IMR-90 (cell line): Measurements from ENCODE around the gene KRI1. TPM values are rescaled to one million over a fixed set of nuclear protein-coding genes. Genes with fewer than 3 reads are reported as not detected.

Experiments
- ATAC-seq: fragments of 200-7000 bp; cut with Tn5 transposase; 2 replicates; pipeline ENCODE4 v1.9.1; 2020; ENCODE audit warnings: low read depth, mild to moderate bottlenecking, moderate library complexity
- BruUV-seq: library from RNA; stranded (reverse); fragments of 400-500 nt; replicated peaks from 2 replicates; lab custom pipeline; 2021; lab: Mats Ljungman, UMichigan
- CTCF ChIA-PET: fragments of 300-600 bp; formaldehyde crosslinking; extraction: SDS; loops from one replicate; lab custom pipeline; 2021; ENCODE audit warnings: antibody characterized with exemption; lab: Yijun Ruan, JAX
- POLR2A ChIA-PET: fragments of 300-600 bp; sonication (Branson Sonifier 250); formaldehyde crosslinking; loops from one replicate; lab custom pipeline; 2022; ENCODE audit warnings: antibody characterized with exemption; ENCODE audit not compliant: unreplicated experiment; lab: Charles Lee
- DNase-seq: peaks from one replicate; pipeline ENCODE4 v3.0.0; 2013
- H2AFZ ChIP-seq: replicated peaks from 2 replicates; pipeline ENCODE3; 2013; ENCODE audit warnings: low read length, mild to moderate bottlenecking; ENCODE audit not compliant: poor library complexity
- H2AK5ac ChIP-seq: 2 replicates; pipeline ENCODE4 v1.6.1; 2013; ENCODE audit warnings: low read depth, low read length, inconsistent platforms
- H2AK9ac ChIP-seq: replicated peaks from 2 replicates; pipeline ENCODE3; 2013; ENCODE audit warnings: mild to moderate bottlenecking, low read depth, low read length, moderate library complexity; ENCODE audit not compliant: poor library complexity
- H2BK120ac ChIP-seq: 2 replicates; pipeline ENCODE4 v1.6.1; 2013; ENCODE audit warnings: low read depth, low read length, inconsistent platforms
- H2BK15ac ChIP-seq: 3 replicates; pipeline ENCODE4 v1.6.1; 2013; ENCODE audit warnings: low read depth, low read length, inconsistent platforms
- H2BK20ac ChIP-seq: 2 replicates; pipeline ENCODE4 v1.6.1; 2013; ENCODE audit warnings: low read depth, mild to moderate bottlenecking, inconsistent platforms, low read length, moderate library complexity
- H2BK5ac ChIP-seq: 2 replicates; pipeline ENCODE4 v1.6.1; 2013; ENCODE audit warnings: mild to moderate bottlenecking, low read depth, low read length, inconsistent platforms; ENCODE audit not compliant: poor library complexity, severe bottlenecking
- H3K14ac ChIP-seq: replicated peaks from 2 replicates; pipeline ENCODE4 v1.6.1; 2013; ENCODE audit warnings: low read depth, low read length, inconsistent platforms
- H3K18ac ChIP-seq: 2 replicates; pipeline ENCODE4 v1.6.1; 2013; ENCODE audit warnings: low read depth, low read length, control low read depth
- H3K23ac ChIP-seq: 2 replicates; pipeline ENCODE4 v1.6.1; 2013; ENCODE audit warnings: low read depth, low read length, inconsistent platforms
- H3K27ac ChIP-seq: 2 replicates; pipeline ENCODE4 v1.5.1; 2013; ENCODE audit warnings: mild to moderate bottlenecking, control low read depth, low read length; ENCODE audit not compliant: insufficient read depth
- H3K27me3 ChIP-seq: 2 replicates; pipeline ENCODE4 v1.6.1; 2013; ENCODE audit warnings: low read length; ENCODE audit not compliant: control insufficient read depth, insufficient read depth
- H3K36me3 ChIP-seq: 2 replicates; pipeline ENCODE4 v1.6.1; 2013; ENCODE audit warnings: low read length, mixed read lengths; ENCODE audit not compliant: control insufficient read depth, insufficient read depth
- H3K4ac ChIP-seq: 2 replicates; pipeline ENCODE4 v1.6.1; 2013; ENCODE audit warnings: low read depth, low read length, inconsistent platforms
- H3K4me1 ChIP-seq: 2 replicates; pipeline ENCODE4 v1.6.1; 2013; ENCODE audit warnings: low read length, mixed read lengths; ENCODE audit not compliant: control insufficient read depth, insufficient read depth
- H3K4me2 ChIP-seq: 2 replicates; pipeline ENCODE4 v1.6.1; 2013; ENCODE audit warnings: low read depth, mild to moderate bottlenecking, control low read depth, low read length, moderate library complexity
- H3K4me3 ChIP-seq: 2 replicates; pipeline ENCODE4 v1.5.1; 2013; ENCODE audit warnings: low read depth, mild to moderate bottlenecking, control low read depth, low read length, moderate library complexity; ENCODE audit not compliant: insufficient read depth
- H3K56ac ChIP-seq: 2 replicates; pipeline ENCODE4 v1.6.1; 2013; ENCODE audit warnings: low read length, inconsistent platforms; ENCODE audit not compliant: insufficient read depth; ENCODE audit errors: extremely low read depth
- H3K79me1 ChIP-seq, 2 experiments: 2 replicates each; pipeline ENCODE4 v1.6.1; 2013; ENCODE audit warnings: low read length in 2 of 2, inconsistent platforms in 1 of 2, low read depth in 1 of 2
- H3K9ac ChIP-seq: 2 replicates; pipeline ENCODE4 v1.6.1; 2013; ENCODE audit warnings: low read depth, low read length, control low read depth
- H3K9me1 ChIP-seq: 2 replicates; pipeline ENCODE4 v1.6.1; 2013; ENCODE audit warnings: low read length, inconsistent platforms; ENCODE audit not compliant: insufficient read depth
- H3K9me3 ChIP-seq: 2 replicates; pipeline ENCODE4 v1.6.1; 2013; ENCODE audit warnings: low read length; ENCODE audit not compliant: control insufficient read depth, insufficient read depth
- H4K20me1 ChIP-seq: 2 replicates; pipeline ENCODE4 v1.6.1; 2013; ENCODE audit warnings: low read length, inconsistent platforms; ENCODE audit not compliant: insufficient read depth
- H4K5ac ChIP-seq: 2 replicates; pipeline ENCODE4 v1.6.1; 2013; ENCODE audit warnings: mild to moderate bottlenecking, low read depth, low read length, control low read depth
- H4K8ac ChIP-seq, 2 experiments: 2 replicates each; pipeline ENCODE4 v1.6.1; 2013; ENCODE audit warnings: low read depth in 2 of 2, low read length in 2 of 2, control low read depth in 1 of 2, inconsistent platforms in 1 of 2
- H4K91ac ChIP-seq: 2 replicates; pipeline ENCODE4 v1.6.1; 2013; ENCODE audit warnings: low read depth, low read length, inconsistent platforms; ENCODE audit not compliant: insufficient read depth
- BHLHE40 ChIP-seq: fragments of 150-350 bp; IDR thresholded peaks from 2 replicates; pipeline ENCODE4 v1.6.1; 2016; ENCODE audit warnings: mild to moderate bottlenecking, low read depth, low read length
- WGBS, 2 experiments: methylation state at CpG; one replicate each; pipeline versions ENCODE4 v1.1.5 to v1.1.7; 2013; ENCODE audit warnings: missing lambda C conversion rate in 2 of 2; ENCODE audit not compliant: insufficient read length in 1 of 2; ENCODE audit errors: extremely low coverage in 2 of 2; 5-methylcytosine and 5-hydroxymethylcytosine counted together
- dilution Hi-C: fragments of 300-500 bp; cut with HindIII; formaldehyde crosslinking; loops from one replicate; pipeline ENCODE4 v1.14.3; 2018; ENCODE audit warnings: low sequenced_read_pairs; ENCODE audit not compliant: unreplicated experiment
- in situ Hi-C: fragments of 300-500 bp; cut with MboI; formaldehyde crosslinking; loops from 3 replicates; pipeline ENCODE4 v1.14.3; 2019; ENCODE audit warnings: low sequenced_read_pairs, inconsistent platforms, mixed read lengths
- intact Hi-C: fragments of 100-400 bp; cut with micrococcal nuclease; formaldehyde crosslinking; loops from 2 replicates; pipeline ENCODE4 v1.10.0; 2022
- polyA plus RNA-seq, 3 experiments: library from polyadenylated mRNA; depleted of rRNA; stranded (reverse); fragments of >200 nt; gene quantifications; 2 replicates each; pipeline ENCODE4 v1.2.3, GENCODE V29; 2012; ENCODE audit warnings: low replicate concordance in 1 of 3
- total RNA-seq: library from RNA; depleted of rRNA; stranded (reverse); fragments of >200 nt; gene quantifications from 2 replicates; pipeline ENCODE4 v1.2.3, GENCODE V29; 2012
- TF ChIP-seq, protein P1 (sequence below): conservative IDR thresholded peaks from 2 replicates; pipeline ENCODE4 v1.5.1; 2012; ENCODE audit warnings: mild to moderate bottlenecking, low read depth, low read length, improper control_type of control experiment
- TF ChIP-seq, protein P2 (sequence below): fragments of 150-350 bp; IDR thresholded peaks from 2 replicates; pipeline ENCODE4 v1.6.1; 2017; ENCODE audit warnings: mild to moderate bottlenecking, antibody characterized with exemption, low read length, low read depth

Gene KRI1
- total and polyA plus RNA-seq, 2 of the 4 experiments (the other 2 are of a cell fraction), result 5.7 to 13.3 TPM

DNA sequence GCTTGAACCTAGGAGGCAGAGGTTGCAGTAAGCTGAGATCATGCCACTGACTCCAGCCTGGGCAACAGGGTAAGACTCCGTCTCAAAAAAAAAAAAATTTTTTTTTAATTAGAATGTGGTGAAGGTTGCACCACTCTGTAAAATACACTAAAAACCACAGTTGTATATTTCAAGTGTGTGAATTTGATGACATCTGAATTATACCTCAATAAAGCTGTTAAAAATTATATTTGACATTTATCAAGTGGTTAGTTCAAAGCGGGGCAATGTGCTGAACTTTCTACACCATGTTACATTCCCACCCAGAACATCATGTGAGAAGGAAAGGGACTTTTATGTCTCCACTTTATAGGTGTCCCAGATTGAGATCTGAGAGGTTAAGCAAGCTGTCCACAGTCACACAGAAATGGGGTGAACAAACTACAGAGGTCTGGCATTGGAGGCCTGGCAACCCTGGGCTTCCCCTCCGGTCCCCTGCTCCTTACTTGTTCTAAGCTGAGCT lies 42.6 kb downstream of the KRI1 start:
- H3K9ac ChIP-seq, result no peak overlapping the region
- H3K23ac ChIP-seq, result no peak overlapping the region; the same call in 1 of the 2 replicates
- no peak overlapping the region for H4K8ac ChIP-seq
- H3K4me3 ChIP-seq, result no peak overlapping the region
- H2AFZ ChIP-seq, result peak overlapping the region; percentile 19
- no peaks in the 10 kb centered on the region for H3K79me1 ChIP-seq
- BruUV-seq, result no TSS peak
- in situ Hi-C loops (no loop called here), dilution Hi-C loops (no loop called here), intact Hi-C loops (no loop called here)
- no peak overlapping the region for H4K5ac ChIP-seq
- no peaks in the 10 kb centered on the region for H3K9me3 ChIP-seq
- no peak overlapping the region for H2BK5ac ChIP-seq
- DNase-seq (no peak), ATAC-seq (no peak)
- no peak overlapping the region for H3K56ac ChIP-seq
- no peaks in the 10 kb centered on the region for H3K9me1 ChIP-seq
- H3K14ac ChIP-seq, result no peak overlapping the region
- ChIA-PET CTCF (interaction anchor here (0.9 kb wide), 1 partner anchor 13 kb away, joined by 3 read pairs; no protein-coding TSS in a partner anchor), POLR2A (no interaction called here)
- no CpG with 5 or more reads among the region's 3 CpGs for WGBS, 2 experiments
- H3K4me1 ChIP-seq, result no peaks in the 10 kb centered on the region
- no peaks in the 10 kb centered on the region for H3K36me3 ChIP-seq
- no peak overlapping the region for H2BK20ac ChIP-seq
- no peak overlapping the region for H4K91ac ChIP-seq
- no peak overlapping the region for H3K4me2 ChIP-seq
- H2AK9ac ChIP-seq, result no peak overlapping the region
- peaks cover 28% of the 10 kb centered on the region for H3K27me3 ChIP-seq
- H4K20me1 ChIP-seq, result no peaks in the 10 kb centered on the region
- H2BK120ac ChIP-seq, result no peak overlapping the region
- no peak overlapping the region for H3K27ac ChIP-seq
- no peak for TF ChIP-seq BHLHE40
- TF ChIP-seq, protein P1, sequence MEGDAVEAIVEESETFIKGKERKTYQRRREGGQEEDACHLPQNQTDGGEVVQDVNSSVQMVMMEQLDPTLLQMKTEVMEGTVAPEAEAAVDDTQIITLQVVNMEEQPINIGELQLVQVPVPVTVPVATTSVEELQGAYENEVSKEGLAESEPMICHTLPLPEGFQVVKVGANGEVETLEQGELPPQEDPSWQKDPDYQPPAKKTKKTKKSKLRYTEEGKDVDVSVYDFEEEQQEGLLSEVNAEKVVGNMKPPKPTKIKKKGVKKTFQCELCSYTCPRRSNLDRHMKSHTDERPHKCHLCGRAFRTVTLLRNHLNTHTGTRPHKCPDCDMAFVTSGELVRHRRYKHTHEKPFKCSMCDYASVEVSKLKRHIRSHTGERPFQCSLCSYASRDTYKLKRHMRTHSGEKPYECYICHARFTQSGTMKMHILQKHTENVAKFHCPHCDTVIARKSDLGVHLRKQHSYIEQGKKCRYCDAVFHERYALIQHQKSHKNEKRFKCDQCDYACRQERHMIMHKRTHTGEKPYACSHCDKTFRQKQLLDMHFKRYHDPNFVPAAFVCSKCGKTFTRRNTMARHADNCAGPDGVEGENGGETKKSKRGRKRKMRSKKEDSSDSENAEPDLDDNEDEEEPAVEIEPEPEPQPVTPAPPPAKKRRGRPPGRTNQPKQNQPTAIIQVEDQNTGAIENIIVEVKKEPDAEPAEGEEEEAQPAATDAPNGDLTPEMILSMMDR, result no peak
- TF ChIP-seq, protein P2, sequence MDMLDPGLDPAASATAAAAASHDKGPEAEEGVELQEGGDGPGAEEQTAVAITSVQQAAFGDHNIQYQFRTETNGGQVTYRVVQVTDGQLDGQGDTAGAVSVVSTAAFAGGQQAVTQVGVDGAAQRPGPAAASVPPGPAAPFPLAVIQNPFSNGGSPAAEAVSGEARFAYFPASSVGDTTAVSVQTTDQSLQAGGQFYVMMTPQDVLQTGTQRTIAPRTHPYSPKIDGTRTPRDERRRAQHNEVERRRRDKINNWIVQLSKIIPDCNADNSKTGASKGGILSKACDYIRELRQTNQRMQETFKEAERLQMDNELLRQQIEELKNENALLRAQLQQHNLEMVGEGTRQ, result no peak
- H3K18ac ChIP-seq, result no peak overlapping the region
- H3K4ac ChIP-seq, result no peak overlapping the region
- no peak overlapping the region for H2AK5ac ChIP-seq
- no peak overlapping the region for H2BK15ac ChIP-seq
